Activated naive CD4-positive, alpha-beta T cell treated with anti-CD3 and anti-CD28 coated beads, Interleukin-2, amount 10 ng/mL, durations not matched to agents 7 days and 5 days (primary cell): ENCODE measurements around the gene RCAN1.

ENCODE experiments used
- CTCF ChIA-PET: fragments of 350-600 bp; sonication (Branson Sonifier 250); formaldehyde crosslinking; loops from one replicate; lab custom pipeline; 2021; ENCODE audit warnings: antibody characterized with exemption; lab: Charles Lee
- DNase-seq: peaks from one replicate; pipeline ENCODE4 v3.0.0-alpha.2; 2020
- H3K27ac Mint-ChIP-seq: one replicate; pipeline ENCODE4 v1.8.0; 2021; ENCODE audit warnings: mild to moderate bottlenecking, moderate library complexity, mixed read lengths
- H3K27me3 Mint-ChIP-seq: one replicate; pipeline ENCODE4 v1.8.0; 2021; ENCODE audit warnings: mild to moderate bottlenecking, mixed read lengths
- H3K36me3 Mint-ChIP-seq: one replicate; pipeline ENCODE4 v1.8.0; 2021; ENCODE audit warnings: mixed read lengths
- H3K4me1 Mint-ChIP-seq: one replicate; pipeline ENCODE4 v1.8.0; 2021; ENCODE audit warnings: mixed read lengths
- H3K4me3 Mint-ChIP-seq: one replicate; pipeline ENCODE4 v1.8.0; 2021; ENCODE audit warnings: mild to moderate bottlenecking, moderate library complexity, mixed read lengths
- H3K9me3 Mint-ChIP-seq: one replicate; pipeline ENCODE4 v1.8.0; 2021; ENCODE audit warnings: mixed read lengths

RCAN1 gene

GRCh38 chr21:34524646-34525601, 90.0 kb downstream of the RCAN1 start:
- Mint-ChIP-seq H3K36me3 (no peaks in the 10 kb centered on the region), H3K9me3 (no peaks in the 10 kb centered on the region), H3K27ac (no peak overlapping the region), H3K4me1 (peaks cover 10% of the 10 kb centered on the region), H3K27me3 (peaks cover 3% of the 10 kb centered on the region), H3K4me3 (no peak overlapping the region)
- CTCF ChIA-PET, result no interaction called here
- no peak for DNase-seq

GRCh38 chr21:34523019-34523555, 91.8 kb downstream of the RCAN1 start:
- no peaks in the 10 kb centered on the region for H3K27me3 Mint-ChIP-seq
- H3K27ac Mint-ChIP-seq, result no peak overlapping the region
- no peaks in the 10 kb centered on the region for H3K9me3 Mint-ChIP-seq
- DNase-seq, result no peak
- no peak overlapping the region for H3K4me3 Mint-ChIP-seq
- H3K4me1 Mint-ChIP-seq, result peaks cover 11% of the 10 kb centered on the region
- H3K36me3 Mint-ChIP-seq, result no peaks in the 10 kb centered on the region
- CTCF ChIA-PET, result interaction anchor here (1.8 kb wide), 1 partner anchor 12 kb away, joined by 7 read pairs; no protein-coding TSS in a partner anchor

GRCh38 chr21:34522284-34522683, 92.6 kb downstream of the RCAN1 start:
- CTCF ChIA-PET, result interaction anchor here (1.8 kb wide), 1 partner anchor 11 kb away, joined by 7 read pairs; no protein-coding TSS in a partner anchor
- DNase-seq, result no peak
- H3K36me3 Mint-ChIP-seq, result peaks cover 2% of the 10 kb centered on the region
- H3K9me3 Mint-ChIP-seq, result no peaks in the 10 kb centered on the region
- H3K27me3 Mint-ChIP-seq, result no peaks in the 10 kb centered on the region
- H3K4me3 Mint-ChIP-seq, result no peak overlapping the region
- H3K27ac Mint-ChIP-seq, result no peak overlapping the region
- H3K4me1 Mint-ChIP-seq, result peaks cover 19% of the 10 kb centered on the region

GRCh38 chr21:34521561-34521960, 93.4 kb downstream of the RCAN1 start:
- DNase-seq, result no peak
- no peaks in the 10 kb centered on the region for H3K9me3 Mint-ChIP-seq
- peaks cover 17% of the 10 kb centered on the region for H3K4me1 Mint-ChIP-seq
- H3K4me3 Mint-ChIP-seq, result no peak overlapping the region
- no peaks in the 10 kb centered on the region for H3K27me3 Mint-ChIP-seq
- H3K36me3 Mint-ChIP-seq, result peaks cover 2% of the 10 kb centered on the region
- CTCF ChIA-PET, result no interaction called here
- H3K27ac Mint-ChIP-seq, result no peak overlapping the region

GRCh38 chr21:34520764-34521508, 94.0 kb downstream of the RCAN1 start:
- no peak for DNase-seq
- Mint-ChIP-seq H3K4me1 (peaks cover 13% of the 10 kb centered on the region), H3K4me3 (no peak overlapping the region), H3K27ac (no peak overlapping the region), H3K9me3 (no peaks in the 10 kb centered on the region), H3K27me3 (no peaks in the 10 kb centered on the region), H3K36me3 (peaks cover 2% of the 10 kb centered on the region)
- CTCF ChIA-PET, result no interaction called here

- Mint-ChIP-seq H3K27me3 (no peaks in the 10 kb centered on the region), H3K36me3 (peaks cover 2% of the 10 kb centered on the region), H3K9me3 (no peaks in the 10 kb centered on the region), H3K4me1 (peaks cover 13% of the 10 kb centered on the region), H3K4me3 (no peak overlapping the region), H3K27ac (no peak overlapping the region)
- no peak for DNase-seq
- CTCF ChIA-PET, result interaction anchor here (1.5 kb wide), 1 partner anchor 10 kb away, joined by 3 read pairs; no protein-coding TSS in a partner anchor
These were observed 94.6 kb downstream of the RCAN1 start for GRCh38 chr21:34520281-34520680.

GRCh38 chr21:34519694-34520093, 95.2 kb downstream of the RCAN1 start:
- Mint-ChIP-seq H3K4me3 (no peak overlapping the region), H3K27me3 (no peaks in the 10 kb centered on the region), H3K9me3 (no peaks in the 10 kb centered on the region), H3K27ac (no peak overlapping the region), H3K36me3 (peaks cover 2% of the 10 kb centered on the region), H3K4me1 (peaks cover 13% of the 10 kb centered on the region)
- DNase-seq, result no peak
- CTCF ChIA-PET, result interaction anchor here (1.5 kb wide), 1 partner anchor 9 kb away, joined by 3 read pairs; no protein-coding TSS in a partner anchor

- CTCF ChIA-PET, result interaction anchor here (1.5 to 3.0 kb wide), 2 partner anchors 8 to 84 kb away, joined by 3 to 12 read pairs; no protein-coding TSS in a partner anchor
- DNase-seq, result no peak
- H3K27ac Mint-ChIP-seq, result no peak overlapping the region
- peaks cover 13% of the 10 kb centered on the region for H3K4me1 Mint-ChIP-seq
- H3K9me3 Mint-ChIP-seq, result no peaks in the 10 kb centered on the region
- peaks cover 2% of the 10 kb centered on the region for H3K36me3 Mint-ChIP-seq
- H3K27me3 Mint-ChIP-seq, result no peaks in the 10 kb centered on the region
- H3K4me3 Mint-ChIP-seq, result no peak overlapping the region
These were observed 95.9 kb downstream of the RCAN1 start for GRCh38 chr21:34519016-34519415.

- Mint-ChIP-seq H3K9me3 (no peaks in the 10 kb centered on the region), H3K27me3 (no peaks in the 10 kb centered on the region), H3K4me3 (no peak overlapping the region), H3K27ac (no peak overlapping the region), H3K36me3 (peaks cover 2% of the 10 kb centered on the region), H3K4me1 (peaks cover 13% of the 10 kb centered on the region)
- CTCF ChIA-PET, result interaction anchor here (3.0 kb wide), 2 partner anchors 84 to 111 kb away, joined by 9 to 12 read pairs; no protein-coding TSS in a partner anchor
- no peak for DNase-seq
These were observed 96.6 kb downstream of the RCAN1 start for GRCh38 chr21:34518301-34518700.

GRCh38 chr21:34517491-34518245, 97.2 kb downstream of the RCAN1 start:
- H3K36me3 Mint-ChIP-seq, result peaks cover 2% of the 10 kb centered on the region
- no peak overlapping the region for H3K27ac Mint-ChIP-seq
- H3K27me3 Mint-ChIP-seq, result no peaks in the 10 kb centered on the region
- peaks cover 13% of the 10 kb centered on the region for H3K4me1 Mint-ChIP-seq
- DNase-seq, result peak; percentile 40
- H3K9me3 Mint-ChIP-seq, result no peaks in the 10 kb centered on the region
- CTCF ChIA-PET, result interaction anchor here (0.6 to 3.0 kb wide), 10 partner anchors 8 to 655 kb away, joined by 3 to 12 read pairs (median 3); no protein-coding TSS in a partner anchor
- H3K4me3 Mint-ChIP-seq, result no peak overlapping the region

- DNase-seq, result no peak
- CTCF ChIA-PET, result interaction anchor here (1.0 to 3.0 kb wide), 9 partner anchors 9 to 655 kb away, joined by 3 to 12 read pairs (median 3); no protein-coding TSS in a partner anchor
- Mint-ChIP-seq H3K27me3 (no peaks in the 10 kb centered on the region), H3K4me1 (peaks cover 13% of the 10 kb centered on the region), H3K4me3 (no peak overlapping the region), H3K27ac (no peak overlapping the region), H3K36me3 (peaks cover 2% of the 10 kb centered on the region), H3K9me3 (no peaks in the 10 kb centered on the region)
These were observed 97.9 kb downstream of the RCAN1 start for GRCh38 chr21:34517039-34517438.

- H3K9me3 Mint-ChIP-seq, result no peaks in the 10 kb centered on the region
- peaks cover 13% of the 10 kb centered on the region for H3K4me1 Mint-ChIP-seq
- no peak overlapping the region for H3K27ac Mint-ChIP-seq
- peaks cover 2% of the 10 kb centered on the region for H3K36me3 Mint-ChIP-seq
- H3K27me3 Mint-ChIP-seq, result no peaks in the 10 kb centered on the region
- no peak overlapping the region for H3K4me3 Mint-ChIP-seq
- DNase-seq, result no peak
- CTCF ChIA-PET, result interaction anchor here (1.5 kb wide), 1 partner anchor 116 kb away, joined by 4 read pairs; no protein-coding TSS in a partner anchor
These were observed 100.3 kb downstream of the RCAN1 start for GRCh38 chr21:34514576-34515115.

GRCh38 chr21:34513129-34513675, 101.7 kb downstream of the RCAN1 start:
- H3K27me3 Mint-ChIP-seq, result no peaks in the 10 kb centered on the region
- peaks cover 13% of the 10 kb centered on the region for H3K4me1 Mint-ChIP-seq
- peaks cover 2% of the 10 kb centered on the region for H3K36me3 Mint-ChIP-seq
- no peak overlapping the region for H3K27ac Mint-ChIP-seq
- no peak overlapping the region for H3K4me3 Mint-ChIP-seq
- H3K9me3 Mint-ChIP-seq, result no peaks in the 10 kb centered on the region
- DNase-seq, result no peak
- CTCF ChIA-PET, result interaction anchor here (1.0 kb wide), 1 partner anchor 13 kb away, joined by 3 read pairs; no protein-coding TSS in a partner anchor
